IMR-90 (cell line): ENCODE results near the gene CPNE2. TPM values are rescaled to one million over a fixed set of nuclear protein-coding genes. Genes with fewer than 3 reads are reported as not detected.

Source experiments
- ATAC-seq: fragments of 200-7000 bp; cut with Tn5 transposase; 2 replicates; pipeline ENCODE4 v1.9.1; 2020; ENCODE audit warnings: low read depth, mild to moderate bottlenecking, moderate library complexity
- BruUV-seq: library from RNA; stranded (reverse); fragments of 400-500 nt; replicated peaks from 2 replicates; lab custom pipeline; 2021; lab: Mats Ljungman, UMichigan
- CTCF ChIA-PET: fragments of 300-600 bp; formaldehyde crosslinking; extraction: SDS; loops from one replicate; lab custom pipeline; 2021; ENCODE audit warnings: antibody characterized with exemption; lab: Yijun Ruan, JAX
- POLR2A ChIA-PET: fragments of 300-600 bp; sonication (Branson Sonifier 250); formaldehyde crosslinking; loops from one replicate; lab custom pipeline; 2022; ENCODE audit warnings: antibody characterized with exemption; ENCODE audit not compliant: unreplicated experiment; lab: Charles Lee
- DNase-seq: peaks from one replicate; pipeline ENCODE4 v3.0.0; 2013
- H2AFZ ChIP-seq: replicated peaks from 2 replicates; pipeline ENCODE3; 2013; ENCODE audit warnings: low read length, mild to moderate bottlenecking; ENCODE audit not compliant: poor library complexity
- H2AK5ac ChIP-seq: 2 replicates; pipeline ENCODE4 v1.6.1; 2013; ENCODE audit warnings: low read depth, low read length, inconsistent platforms
- H2AK9ac ChIP-seq: replicated peaks from 2 replicates; pipeline ENCODE3; 2013; ENCODE audit warnings: mild to moderate bottlenecking, low read depth, low read length, moderate library complexity; ENCODE audit not compliant: poor library complexity
- H2BK120ac ChIP-seq: 2 replicates; pipeline ENCODE4 v1.6.1; 2013; ENCODE audit warnings: low read depth, low read length, inconsistent platforms
- H2BK15ac ChIP-seq: 3 replicates; pipeline ENCODE4 v1.6.1; 2013; ENCODE audit warnings: low read depth, low read length, inconsistent platforms
- H2BK20ac ChIP-seq: 2 replicates; pipeline ENCODE4 v1.6.1; 2013; ENCODE audit warnings: low read depth, mild to moderate bottlenecking, inconsistent platforms, low read length, moderate library complexity
- H2BK5ac ChIP-seq: 2 replicates; pipeline ENCODE4 v1.6.1; 2013; ENCODE audit warnings: mild to moderate bottlenecking, low read depth, low read length, inconsistent platforms; ENCODE audit not compliant: poor library complexity, severe bottlenecking
- H3K14ac ChIP-seq: replicated peaks from 2 replicates; pipeline ENCODE4 v1.6.1; 2013; ENCODE audit warnings: low read depth, low read length, inconsistent platforms
- H3K18ac ChIP-seq: 2 replicates; pipeline ENCODE4 v1.6.1; 2013; ENCODE audit warnings: low read depth, low read length, control low read depth
- H3K23ac ChIP-seq: 2 replicates; pipeline ENCODE4 v1.6.1; 2013; ENCODE audit warnings: low read depth, low read length, inconsistent platforms
- H3K27ac ChIP-seq: 2 replicates; pipeline ENCODE4 v1.5.1; 2013; ENCODE audit warnings: mild to moderate bottlenecking, control low read depth, low read length; ENCODE audit not compliant: insufficient read depth
- H3K27me3 ChIP-seq: 2 replicates; pipeline ENCODE4 v1.6.1; 2013; ENCODE audit warnings: low read length; ENCODE audit not compliant: control insufficient read depth, insufficient read depth
- H3K36me3 ChIP-seq: 2 replicates; pipeline ENCODE4 v1.6.1; 2013; ENCODE audit warnings: low read length, mixed read lengths; ENCODE audit not compliant: control insufficient read depth, insufficient read depth
- H3K4ac ChIP-seq: 2 replicates; pipeline ENCODE4 v1.6.1; 2013; ENCODE audit warnings: low read depth, low read length, inconsistent platforms
- H3K4me1 ChIP-seq: 2 replicates; pipeline ENCODE4 v1.6.1; 2013; ENCODE audit warnings: low read length, mixed read lengths; ENCODE audit not compliant: control insufficient read depth, insufficient read depth
- H3K4me2 ChIP-seq: 2 replicates; pipeline ENCODE4 v1.6.1; 2013; ENCODE audit warnings: low read depth, mild to moderate bottlenecking, control low read depth, low read length, moderate library complexity
- H3K4me3 ChIP-seq: 2 replicates; pipeline ENCODE4 v1.5.1; 2013; ENCODE audit warnings: low read depth, mild to moderate bottlenecking, control low read depth, low read length, moderate library complexity; ENCODE audit not compliant: insufficient read depth
- H3K56ac ChIP-seq: 2 replicates; pipeline ENCODE4 v1.6.1; 2013; ENCODE audit warnings: low read length, inconsistent platforms; ENCODE audit not compliant: insufficient read depth; ENCODE audit errors: extremely low read depth
- H3K79me1 ChIP-seq, 2 experiments: 2 replicates each; pipeline ENCODE4 v1.6.1; 2013; ENCODE audit warnings: low read length in 2 of 2, inconsistent platforms in 1 of 2, low read depth in 1 of 2
- H3K9ac ChIP-seq: 2 replicates; pipeline ENCODE4 v1.6.1; 2013; ENCODE audit warnings: low read depth, low read length, control low read depth
- H3K9me1 ChIP-seq: 2 replicates; pipeline ENCODE4 v1.6.1; 2013; ENCODE audit warnings: low read length, inconsistent platforms; ENCODE audit not compliant: insufficient read depth
- H3K9me3 ChIP-seq: 2 replicates; pipeline ENCODE4 v1.6.1; 2013; ENCODE audit warnings: low read length; ENCODE audit not compliant: control insufficient read depth, insufficient read depth
- H4K20me1 ChIP-seq: 2 replicates; pipeline ENCODE4 v1.6.1; 2013; ENCODE audit warnings: low read length, inconsistent platforms; ENCODE audit not compliant: insufficient read depth
- H4K5ac ChIP-seq: 2 replicates; pipeline ENCODE4 v1.6.1; 2013; ENCODE audit warnings: mild to moderate bottlenecking, low read depth, low read length, control low read depth
- H4K8ac ChIP-seq, 2 experiments: 2 replicates each; pipeline ENCODE4 v1.6.1; 2013; ENCODE audit warnings: low read depth in 2 of 2, low read length in 2 of 2, control low read depth in 1 of 2, inconsistent platforms in 1 of 2
- H4K91ac ChIP-seq: 2 replicates; pipeline ENCODE4 v1.6.1; 2013; ENCODE audit warnings: low read depth, low read length, inconsistent platforms; ENCODE audit not compliant: insufficient read depth
- CEBPB ChIP-seq: IDR thresholded peaks from 2 replicates; pipeline ENCODE4 v1.6.1; 2012; ENCODE audit warnings: low read depth, low read length, improper control_type of control experiment
- ELK1 ChIP-seq: fragments of 150-350 bp; IDR thresholded peaks from 2 replicates; pipeline ENCODE4 v1.6.1; 2016; ENCODE audit warnings: low read depth, mild to moderate bottlenecking, low read length, moderate library complexity, borderline replicate concordance
- MAFK ChIP-seq: IDR thresholded peaks from 2 replicates; pipeline ENCODE4 v1.6.1; 2012; ENCODE audit warnings: low read depth, low read length, improper control_type of control experiment
- MAZ ChIP-seq: IDR thresholded peaks from 2 replicates; pipeline ENCODE4 v1.6.1; 2012; ENCODE audit warnings: low read depth, mild to moderate bottlenecking, low read length, improper control_type of control experiment, moderate library complexity, borderline replicate concordance
- NFE2L2 ChIP-seq: fragments of 150-350 bp; IDR thresholded peaks from 2 replicates; pipeline ENCODE4 v1.6.1; 2016; ENCODE audit warnings: low read depth, mild to moderate bottlenecking, low read length
- USF2 ChIP-seq: fragments of 150-350 bp; IDR thresholded peaks from 2 replicates; pipeline ENCODE4 v1.6.1; 2017; ENCODE audit warnings: mild to moderate bottlenecking, antibody characterized with exemption, low read length, low read depth
- WGBS, 2 experiments: methylation state at CpG; one replicate each; pipeline versions ENCODE4 v1.1.5 to v1.1.7; 2013; ENCODE audit warnings: missing lambda C conversion rate in 2 of 2; ENCODE audit not compliant: insufficient read length in 1 of 2; ENCODE audit errors: extremely low coverage in 2 of 2; 5-methylcytosine and 5-hydroxymethylcytosine counted together
- dilution Hi-C: fragments of 300-500 bp; cut with HindIII; formaldehyde crosslinking; loops from one replicate; pipeline ENCODE4 v1.14.3; 2018; ENCODE audit warnings: low sequenced_read_pairs; ENCODE audit not compliant: unreplicated experiment
- in situ Hi-C: fragments of 300-500 bp; cut with MboI; formaldehyde crosslinking; loops from 3 replicates; pipeline ENCODE4 v1.14.3; 2019; ENCODE audit warnings: low sequenced_read_pairs, inconsistent platforms, mixed read lengths
- intact Hi-C: fragments of 100-400 bp; cut with micrococcal nuclease; formaldehyde crosslinking; loops from 2 replicates; pipeline ENCODE4 v1.10.0; 2022
- polyA plus RNA-seq, 3 experiments: library from polyadenylated mRNA; depleted of rRNA; stranded (reverse); fragments of >200 nt; gene quantifications; 2 replicates each; pipeline ENCODE4 v1.2.3, GENCODE V29; 2012; ENCODE audit warnings: low replicate concordance in 1 of 3
- total RNA-seq: library from RNA; depleted of rRNA; stranded (reverse); fragments of >200 nt; gene quantifications from 2 replicates; pipeline ENCODE4 v1.2.3, GENCODE V29; 2012
- TF ChIP-seq, protein P1 (sequence below): conservative IDR thresholded peaks from 2 replicates; pipeline ENCODE4 v1.5.1; 2012; ENCODE audit warnings: mild to moderate bottlenecking, low read depth, low read length, improper control_type of control experiment

CPNE2 gene
- total and polyA plus RNA-seq, 2 of the 4 experiments (the other 2 are of a cell fraction): 15.4 to 48.0 TPM

DNA sequence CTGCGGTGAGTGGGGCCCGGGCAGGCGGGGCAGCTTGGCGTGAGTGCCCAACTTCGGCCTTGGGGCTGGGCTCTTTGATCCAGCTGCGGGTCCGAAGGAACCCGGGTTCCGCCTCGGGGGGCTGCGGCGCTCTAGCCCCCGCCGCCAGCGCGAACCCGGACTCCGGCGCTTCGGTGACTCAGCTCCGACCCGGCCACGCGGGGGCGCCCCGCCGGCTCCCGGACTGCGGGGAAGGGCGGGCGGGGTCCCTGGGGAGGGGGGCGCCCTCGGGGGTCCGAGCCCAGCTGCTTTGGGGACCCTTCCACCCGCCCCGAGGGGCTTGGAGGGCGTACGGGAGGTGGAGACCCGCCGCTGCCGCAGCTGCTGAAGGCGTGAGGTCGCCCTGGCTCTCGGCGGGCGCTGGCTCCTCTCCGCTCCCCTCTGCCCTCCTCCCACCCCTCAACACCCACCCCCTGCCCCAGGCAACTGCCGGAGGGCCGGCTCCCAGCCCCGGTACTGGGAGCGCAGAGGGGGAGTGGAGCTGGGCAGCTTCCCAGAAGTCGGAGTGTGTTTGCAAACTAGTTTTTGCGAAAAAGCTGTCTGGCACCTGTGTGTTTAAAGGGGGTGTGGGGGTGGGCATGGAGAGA lies 516 bp downstream of the CPNE2 start:
- Histone ChIP-seq H2BK120ac (no peak overlapping the region), H3K4me3 (peak overlapping the region; percentile 96), H3K27me3 (peaks cover 6% of the 10 kb centered on the region; the same call in 1 of the 2 replicates), H3K4me2 (peak overlapping the region; percentile 89), H3K36me3 (no peaks in the 10 kb centered on the region), H3K79me1 (peaks cover 13 to 30% of the 10 kb centered on the region in 2 experiments; a peak in 3 of 4 replicates), H3K56ac (0 out of 2 replicates have a peak overlapping the region, but pooled peaks have one; percentile 43), H4K20me1 (peaks cover 8% of the 10 kb centered on the region), H2BK20ac (no peak overlapping the region), H3K27ac (peak overlapping the region; percentile 52; the same call in 1 of the 2 replicates), H2AFZ (peak overlapping the region; percentile 96), H3K9ac (peak overlapping the region; percentile 67), H3K18ac (no peak overlapping the region), H2BK15ac (no peak overlapping the region), H2BK5ac (peak overlapping the region; percentile 47), H3K9me1 (peaks cover 3% of the 10 kb centered on the region; the same call in 1 of the 2 replicates), H3K4me1 (peaks cover 4% of the 10 kb centered on the region; the same call in 1 of the 2 replicates), H2AK5ac (no peak overlapping the region), H2AK9ac (peak overlapping the region; percentile 81), H3K4ac (peak overlapping the region; percentile 44), H3K23ac (no peak overlapping the region; the same call in 1 of the 2 replicates), H4K5ac (no peak overlapping the region), H3K14ac (no peak overlapping the region), H4K8ac (no peak overlapping the region), H3K9me3 (no peaks in the 10 kb centered on the region), H4K91ac (no peak overlapping the region)
- intact Hi-C loops: loop anchor here (2.0 kb wide), 2 partner anchors 76 to 206 kb away; no protein-coding TSS in a partner anchor
- ATAC-seq (peak; percentile 73), DNase-seq (no peak)
- CTCF ChIA-PET: interaction anchor here (0.6 to 2.2 kb wide), 7 partner anchors 8 to 138 kb away, joined by 3 to 6 read pairs (median 3); no protein-coding TSS in a partner anchor
- no peak for TF ChIP-seq CEBPB
- no peak for TF ChIP-seq USF2
- no peak for TF ChIP-seq NFE2L2
- TF ChIP-seq, protein P1, sequence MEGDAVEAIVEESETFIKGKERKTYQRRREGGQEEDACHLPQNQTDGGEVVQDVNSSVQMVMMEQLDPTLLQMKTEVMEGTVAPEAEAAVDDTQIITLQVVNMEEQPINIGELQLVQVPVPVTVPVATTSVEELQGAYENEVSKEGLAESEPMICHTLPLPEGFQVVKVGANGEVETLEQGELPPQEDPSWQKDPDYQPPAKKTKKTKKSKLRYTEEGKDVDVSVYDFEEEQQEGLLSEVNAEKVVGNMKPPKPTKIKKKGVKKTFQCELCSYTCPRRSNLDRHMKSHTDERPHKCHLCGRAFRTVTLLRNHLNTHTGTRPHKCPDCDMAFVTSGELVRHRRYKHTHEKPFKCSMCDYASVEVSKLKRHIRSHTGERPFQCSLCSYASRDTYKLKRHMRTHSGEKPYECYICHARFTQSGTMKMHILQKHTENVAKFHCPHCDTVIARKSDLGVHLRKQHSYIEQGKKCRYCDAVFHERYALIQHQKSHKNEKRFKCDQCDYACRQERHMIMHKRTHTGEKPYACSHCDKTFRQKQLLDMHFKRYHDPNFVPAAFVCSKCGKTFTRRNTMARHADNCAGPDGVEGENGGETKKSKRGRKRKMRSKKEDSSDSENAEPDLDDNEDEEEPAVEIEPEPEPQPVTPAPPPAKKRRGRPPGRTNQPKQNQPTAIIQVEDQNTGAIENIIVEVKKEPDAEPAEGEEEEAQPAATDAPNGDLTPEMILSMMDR: peak; percentile 43
- no peak for TF ChIP-seq MAZ
- no peak for TF ChIP-seq ELK1
- no peak for TF ChIP-seq MAFK
- no TSS peak for BruUV-seq
- POLR2A ChIA-PET: interaction anchor here (0.6 kb wide), 1 partner anchor 17 kb away, joined by 16 read pairs; no protein-coding TSS in a partner anchor
- dilution Hi-C loops: no loop called here
- in situ Hi-C loops: no loop called here
- WGBS, 2 experiments: 0% methylated on average over 24 of the region's 53 CpGs; no CpG with 5 or more reads in 1 of the 2 experiments
